ENCODE results near the gene LDB1. TPM values are rescaled to one million over a fixed set of nuclear protein-coding genes. Genes with fewer than 3 reads are reported as not detected.

Gene LDB1
- total and polyA plus RNA-seq, 8 donors: 40.3 to 178 (median 151) TPM

DNA sequence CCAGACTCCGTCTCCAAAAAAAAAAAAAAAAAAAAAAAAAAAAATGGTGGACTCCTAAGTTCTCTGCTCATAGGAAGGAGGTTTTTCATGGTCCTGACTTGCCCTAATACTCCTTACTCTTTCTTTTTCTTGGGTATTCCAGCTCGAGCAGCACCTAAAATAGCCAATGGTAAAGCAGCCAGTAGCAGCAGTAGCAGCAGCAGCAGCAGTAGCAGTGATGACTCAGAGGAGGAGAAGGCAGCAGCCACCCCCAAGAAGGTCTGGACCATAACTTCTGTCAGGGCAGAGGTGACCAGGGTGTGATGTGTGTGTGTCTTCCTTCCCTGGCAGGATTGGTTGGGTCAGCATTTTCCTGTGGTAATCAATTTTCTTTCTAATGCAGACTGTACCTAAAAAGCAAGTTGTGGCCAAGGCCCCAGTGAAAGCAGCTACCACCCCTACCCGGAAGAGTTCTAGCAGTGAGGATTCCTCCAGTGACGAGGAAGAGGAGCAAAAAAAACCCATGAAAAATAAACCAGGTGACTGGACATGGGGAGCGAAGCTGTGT, 39.0 kb upstream of the LDB1 start:
- H3K9me3 ChIP-seq: no peaks in the 10 kb centered on the region
- ATAC-seq (no peak), DNase-seq (no peak)
- TF ChIP-seq, protein P1, sequence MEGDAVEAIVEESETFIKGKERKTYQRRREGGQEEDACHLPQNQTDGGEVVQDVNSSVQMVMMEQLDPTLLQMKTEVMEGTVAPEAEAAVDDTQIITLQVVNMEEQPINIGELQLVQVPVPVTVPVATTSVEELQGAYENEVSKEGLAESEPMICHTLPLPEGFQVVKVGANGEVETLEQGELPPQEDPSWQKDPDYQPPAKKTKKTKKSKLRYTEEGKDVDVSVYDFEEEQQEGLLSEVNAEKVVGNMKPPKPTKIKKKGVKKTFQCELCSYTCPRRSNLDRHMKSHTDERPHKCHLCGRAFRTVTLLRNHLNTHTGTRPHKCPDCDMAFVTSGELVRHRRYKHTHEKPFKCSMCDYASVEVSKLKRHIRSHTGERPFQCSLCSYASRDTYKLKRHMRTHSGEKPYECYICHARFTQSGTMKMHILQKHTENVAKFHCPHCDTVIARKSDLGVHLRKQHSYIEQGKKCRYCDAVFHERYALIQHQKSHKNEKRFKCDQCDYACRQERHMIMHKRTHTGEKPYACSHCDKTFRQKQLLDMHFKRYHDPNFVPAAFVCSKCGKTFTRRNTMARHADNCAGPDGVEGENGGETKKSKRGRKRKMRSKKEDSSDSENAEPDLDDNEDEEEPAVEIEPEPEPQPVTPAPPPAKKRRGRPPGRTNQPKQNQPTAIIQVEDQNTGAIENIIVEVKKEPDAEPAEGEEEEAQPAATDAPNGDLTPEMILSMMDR (IDR thresholded peaks at IDR 0.05): no peak
- H3K4me3 ChIP-seq: no peak overlapping the region
- H3K4me1 ChIP-seq: peaks cover 0 to 14% of the 10 kb centered on the region in 2 donors
- H3K27ac ChIP-seq: no peak overlapping the region
- H3K36me3 ChIP-seq: peaks cover 5 to 98% of the 10 kb centered on the region in 2 donors
- intact Hi-C loops (cut with DNase I): loop anchor here in 1 of 2 donors (10.0 kb wide), 1 partner anchor 196 kb away; no protein-coding TSS in a partner anchor
- H3K27me3 ChIP-seq: no peaks in the 10 kb centered on the region

DNA sequence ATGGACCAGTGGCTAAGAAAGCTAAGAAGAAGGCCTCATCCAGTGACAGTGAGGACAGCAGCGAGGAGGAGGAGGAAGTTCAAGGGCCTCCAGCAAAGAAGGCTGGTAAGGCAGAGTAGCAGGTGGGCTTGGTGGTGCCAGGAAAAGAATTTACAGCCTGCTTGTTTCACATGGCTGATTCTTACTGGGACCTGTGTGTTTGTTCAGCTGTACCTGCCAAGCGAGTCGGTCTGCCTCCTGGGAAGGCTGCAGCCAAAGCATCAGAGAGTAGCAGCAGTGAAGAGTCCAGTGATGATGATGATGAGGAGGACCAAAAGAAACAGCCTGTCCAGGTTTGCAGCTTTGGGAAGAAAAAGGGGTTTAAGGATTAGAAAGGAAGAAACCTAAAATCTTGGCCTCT, 37.1 kb upstream of the LDB1 start:
- TF ChIP-seq, protein P1 (IDR thresholded peaks at IDR 0.05): no peak
- Histone ChIP-seq H3K27me3 (no peaks in the 10 kb centered on the region), H3K27ac (no peak overlapping the region), H3K36me3 (peaks cover 5 to 79% of the 10 kb centered on the region in 2 donors), H3K4me1 (peaks cover 8 to 31% of the 10 kb centered on the region in 2 donors), H3K9me3 (no peaks in the 10 kb centered on the region), H3K4me3 (no peak overlapping the region)
- DNase-seq (no peak), ATAC-seq (no peak)
- intact Hi-C loops (cut with DNase I): loop anchor here in 1 of 2 donors (10.0 kb wide), 1 partner anchor 198 kb away; no protein-coding TSS in a partner anchor

DNA sequence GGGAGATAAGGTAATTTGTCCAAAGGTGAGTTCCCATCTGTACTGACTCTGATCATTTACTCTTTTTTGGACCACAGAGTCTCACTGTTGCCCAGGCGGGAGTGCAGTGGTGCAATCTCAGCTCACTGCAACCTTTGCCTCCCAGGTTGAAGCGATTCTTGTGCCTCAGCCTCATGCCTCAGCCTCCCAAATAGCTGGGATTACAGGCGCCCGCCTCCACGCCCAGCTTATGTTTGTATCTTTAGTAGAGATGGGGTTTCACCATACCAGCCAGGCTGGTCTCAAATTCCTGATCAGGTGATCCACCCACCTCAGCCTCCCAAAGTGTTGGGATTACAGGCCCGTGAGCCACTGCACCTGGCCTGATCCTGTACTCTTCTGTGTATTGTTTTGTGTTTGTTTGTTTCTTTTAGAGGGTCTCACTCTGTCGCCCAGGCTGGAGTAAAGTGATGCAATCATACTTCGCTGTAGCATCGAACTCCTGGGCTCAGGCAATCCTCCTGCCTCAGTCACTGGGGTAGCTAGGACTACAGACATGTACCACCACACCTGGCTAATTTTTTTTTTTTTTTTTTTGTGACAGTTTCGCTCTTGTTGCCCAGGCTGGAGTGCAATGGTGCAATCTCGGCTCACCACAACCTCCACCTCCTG, 34.4 kb upstream of the LDB1 start:
- Histone ChIP-seq H3K27ac (no peak overlapping the region), H3K36me3 (peaks cover 0 to 67% of the 10 kb centered on the region in 2 donors), H3K27me3 (no peaks in the 10 kb centered on the region), H3K4me3 (no peak overlapping the region), H3K4me1 (peaks cover 8 to 44% of the 10 kb centered on the region in 2 donors), H3K9me3 (no peaks in the 10 kb centered on the region)
- ATAC-seq (no peak), DNase-seq (no peak)
- TF ChIP-seq, protein P1 (IDR thresholded peaks at IDR 0.05): no peak
- intact Hi-C loops (cut with DNase I): loop anchor here in 1 of 2 donors (10.0 kb wide), 1 partner anchor 200 kb away; no protein-coding TSS in a partner anchor

DNA sequence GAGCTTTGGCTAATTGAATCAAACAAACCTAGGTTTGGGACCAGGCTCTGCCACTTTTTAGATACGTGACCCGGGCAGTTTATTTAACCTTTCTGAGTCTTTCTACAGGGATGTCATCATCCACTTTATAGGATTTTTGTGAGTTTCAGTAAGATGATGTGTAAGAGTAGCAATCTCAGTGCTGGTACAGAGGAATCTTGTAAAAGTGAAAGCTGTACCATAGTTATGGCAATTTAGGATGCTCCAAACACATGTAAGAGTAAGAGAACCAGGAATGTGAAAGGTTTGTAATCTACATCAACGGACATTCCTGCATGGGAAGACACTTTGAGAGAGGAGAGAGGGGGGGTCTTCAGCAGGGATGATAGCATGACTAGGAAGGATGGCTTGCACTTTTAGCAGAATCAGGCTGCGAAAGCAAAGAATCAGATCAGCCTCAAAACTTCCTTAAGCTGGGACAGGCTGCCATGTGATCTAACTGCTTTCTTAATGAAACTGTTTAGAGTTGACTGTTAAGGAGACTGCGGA, 33.0 kb upstream of the LDB1 start:
- Histone ChIP-seq H3K27ac (peak overlapping the region in 1 of 2 donors; percentile 28), H3K4me1 (peaks cover 8 to 44% of the 10 kb centered on the region in 2 donors), H3K9me3 (no peaks in the 10 kb centered on the region), H3K4me3 (peak overlapping the region; percentile 83 to 93), H3K27me3 (no peaks in the 10 kb centered on the region), H3K36me3 (peaks cover 0 to 67% of the 10 kb centered on the region in 2 donors)
- DNase-seq (no peak), ATAC-seq (no peak)
- TF ChIP-seq, protein P1 (IDR thresholded peaks at IDR 0.05): no peak
- intact Hi-C loops (cut with DNase I): loop anchor here in 1 of 2 donors (10.0 kb wide), 1 partner anchor 202 kb away; no protein-coding TSS in a partner anchor

DNA sequence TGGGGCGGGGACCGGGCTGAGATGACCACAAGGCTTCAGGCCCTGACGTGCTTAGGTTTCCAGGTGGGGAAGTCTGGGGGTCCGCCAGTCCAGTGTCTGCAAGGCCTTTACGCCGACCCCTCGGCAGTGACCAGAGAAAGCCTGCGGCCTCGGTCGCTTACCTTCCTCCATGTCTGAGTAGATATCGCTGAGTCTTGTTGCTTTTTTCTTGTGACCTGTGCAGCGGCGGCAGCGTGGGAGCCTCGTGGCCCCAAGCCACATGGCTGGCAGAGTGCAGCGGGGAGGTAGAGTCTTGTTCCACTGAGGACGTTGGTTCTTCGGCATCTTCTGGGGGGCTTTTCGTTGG, 32.4 kb upstream of the LDB1 start:
- DNase-seq (no peak), ATAC-seq (peak; percentile 36)
- Histone ChIP-seq H3K36me3 (peaks cover 0 to 67% of the 10 kb centered on the region in 2 donors), H3K4me3 (peak overlapping the region; percentile 83 to 93), H3K27ac (peak overlapping the region; percentile 84 to 91), H3K27me3 (no peaks in the 10 kb centered on the region), H3K9me3 (no peaks in the 10 kb centered on the region), H3K4me1 (peaks cover 8 to 44% of the 10 kb centered on the region in 2 donors)
- TF ChIP-seq, protein P1 (IDR thresholded peaks at IDR 0.05): no peak
- intact Hi-C loops (cut with DNase I): loop anchor here in 1 of 2 donors (10.0 kb wide), 1 partner anchor 202 kb away; no protein-coding TSS in a partner anchor

All from left lung (tissue), 10 donors.